Stomach (tissue), 9 donors: ENCODE measurements around the gene STAG3. TPM values are rescaled to one million over a fixed set of nuclear protein-coding genes. Genes with fewer than 3 reads are reported as not detected.
"Not testable (repeated sequence)": the region's sequence is repeated elsewhere in the genome, so short reads cannot be mapped to it uniquely, and the experiment has no call there.

Experiments used
- DNase-seq, 2 donors: peaks; one replicate each; pipeline versions ENCODE4 v3.0.0 to v3.0.0-alpha.2; 2013 to 2019
- H3K27ac ChIP-seq, 5 donors: fragments of 200-600 bp in 4 of 5; sonication (generic) in 4 of 5; one replicate each; pipeline ENCODE4 v1.5.1; 2013 to 2019; ENCODE audit warnings: mild to moderate bottlenecking in 1 of 5, moderate library complexity in 1 of 5
- H3K27me3 ChIP-seq, 3 donors: fragments of 200-600 bp; sonication (generic); one replicate each; pipeline ENCODE4 v1.5.1; 2017 to 2019; ENCODE audit warnings: mixed run types in 1 of 3
- H3K36me3 ChIP-seq, 4 donors: fragments of 200-600 bp; sonication (generic); 1 replicate in 3 of 4; 2 replicates in 1 of 4; pipeline ENCODE4 v1.5.1; 2016 to 2019
- H3K4me1 ChIP-seq, 4 donors: fragments of 200-600 bp; sonication (generic); one replicate each; pipeline ENCODE4 v1.5.1; 2016 to 2019
- H3K4me3 ChIP-seq, 4 donors: fragments of 200-600 bp; sonication (generic) in 3 of 4; one replicate each; pipeline ENCODE4 v1.5.1; 2016 to 2019; ENCODE audit warnings: mild to moderate bottlenecking in 1 of 4
- H3K9me3 ChIP-seq, 4 donors: fragments of 200-600 bp; sonication (generic); one replicate each; pipeline ENCODE4 v1.5.1; 2016 to 2019
- CTCF ChIP-seq, 7 experiments: fragments of 450-650 bp in 4 of 7; fragments of 200-600 bp in 3 of 7; sonication (generic) in 3 of 7; IDR thresholded peaks; one replicate each; pipeline ENCODE4 v1.5.1; 2016 to 2019; ENCODE audit warnings: antibody characterized with exemption in 7 of 7, control low read depth in 2 of 7, mild to moderate bottlenecking in 1 of 7
- EP300 ChIP-seq: sonication (generic); formaldehyde crosslinking; IDR thresholded peaks from one replicate; pipeline ENCODE4 v1.6.1; 2017; ENCODE audit warnings: antibody characterized with exemption
- POLR2A ChIP-seq, 4 donors: fragments of 450-650 bp; IDR thresholded peaks; one replicate each; pipeline ENCODE4 v1.6.1; 2016; ENCODE audit warnings: antibody characterized with exemption in 4 of 4, control low read depth in 2 of 4, mild to moderate bottlenecking in 1 of 4, moderate library complexity in 1 of 4
- POLR2AphosphoS5 ChIP-seq, 3 donors: sonication (generic); formaldehyde crosslinking; IDR thresholded peaks; one replicate each; pipeline ENCODE4 v1.6.1; 2016; ENCODE audit warnings: antibody characterized with exemption in 3 of 3
- WGBS, 5 donors: extraction: QIAGEN DNeasy Blood & Tissue Kit in 3 of 5; methylation state at CpG; one replicate each; pipeline versions ENCODE4 v1.1.5 to v1.1.7; 2013 to 2018; 5-methylcytosine and 5-hydroxymethylcytosine counted together
- intact Hi-C: fragments of 100-400 bp; cut with DNase I; formaldehyde crosslinking; loops from one replicate; pipeline ENCODE4 v1.15.1; 2023; ENCODE audit warnings: low total_unique reads
- polyA plus RNA-seq, 3 donors: library from polyadenylated mRNA; stranded (reverse); fragments of 200-250 nt; gene quantifications; one replicate each; pipeline ENCODE4 v1.2.3, GENCODE V29; 2013
- total RNA-seq, 5 donors: library from RNA; depleted of rRNA; stranded (reverse); fragments of >200 nt; gene quantifications; one replicate each; pipeline versions ENCODE4 v1.1.0 to v1.2.3, GENCODE V29; 2014 to 2016
- donor health status: healthy with polysubstance abuse.
- donor health status: Bipolar disorder and iron deficiency.
- donor health status: healthy.

STAG3 gene
- total and polyA plus RNA-seq, 8 donors: 0.50 to 8.8 (median 1.2) TPM; not detected in 4

- Histone ChIP-seq H3K9me3 (no peaks in the 10 kb centered on the region), H3K27me3 (peaks cover 9 to 40% (median 19%) of the 10 kb centered on the region in 3 donors), H3K36me3 (no peaks in the 10 kb centered on the region), H3K4me3 (no peak overlapping the region), H3K27ac (no peak overlapping the region), H3K4me1 (peaks cover 25 to 32% (median 27%) of the 10 kb centered on the region in 4 donors)
- no peak for DNase-seq
- no peak for TF ChIP-seq EP300
- TF ChIP-seq POLR2A (IDR thresholded peaks at IDR 0.05): no peak
- TF ChIP-seq CTCF (IDR thresholded peaks at IDR 0.05): no peak
- TF ChIP-seq POLR2AphosphoS5 (IDR thresholded peaks at IDR 0.05): no peak
- WGBS, 5 donors: 79 to 90% (median 85%) methylated on average over 3 to 5 of the region's 5 CpGs
- intact Hi-C loops: no loop called here
These were observed 3.1 kb upstream of the STAG3 start for GRCh38 chr7:100174582-100174981.

GRCh38 chr7:100175296-100175935 lies 2.3 kb upstream of the STAG3 start:
- intact Hi-C loops: no loop called here
- no peak overlapping the region for H3K27ac ChIP-seq
- no peaks in the 10 kb centered on the region for H3K9me3 ChIP-seq
- peaks cover 9 to 40% (median 15%) of the 10 kb centered on the region in 3 donors for H3K27me3 ChIP-seq
- H3K4me3 ChIP-seq: no peak overlapping the region
- TF ChIP-seq EP300: no peak
- TF ChIP-seq CTCF (IDR thresholded peaks at IDR 0.05): no peak
- no peak for TF ChIP-seq POLR2A (IDR thresholded peaks at IDR 0.05)
- no peak for TF ChIP-seq POLR2AphosphoS5 (IDR thresholded peaks at IDR 0.05)
- H3K36me3 ChIP-seq: no peaks in the 10 kb centered on the region
- 93 to 95% (median 94%) methylated on average over 12 to 14 of the region's 14 CpGs for WGBS, 5 donors
- peaks cover 25 to 32% (median 27%) of the 10 kb centered on the region in 4 donors for H3K4me1 ChIP-seq
- no peak for DNase-seq

GRCh38 chr7:100176096-100177044 lies 1.3 kb upstream of the STAG3 start:
- no peak for DNase-seq
- Histone ChIP-seq H3K36me3 (no peaks in the 10 kb centered on the region), H3K9me3 (no peaks in the 10 kb centered on the region), H3K4me1 (peaks cover 18 to 24% (median 20%) of the 10 kb centered on the region in 4 donors), H3K27me3 (peaks cover 6 to 40% (median 7%) of the 10 kb centered on the region in 3 donors), H3K4me3 (peak overlapping the region; percentile 39 to 47 (median 44)), H3K27ac (peak overlapping the region in 2 of 5 donors; percentile 3 to 41)
- intact Hi-C loops: no loop called here
- no peak for TF ChIP-seq CTCF (IDR thresholded peaks at IDR 0.05)
- no peak for TF ChIP-seq EP300
- TF ChIP-seq POLR2AphosphoS5 (IDR thresholded peaks at IDR 0.05): no peak
- TF ChIP-seq POLR2A (IDR thresholded peaks at IDR 0.05): no peak
- 48 to 53% (median 52%) methylated on average over 14 of the region's 14 CpGs for WGBS, 5 donors

- not testable (repeated sequence) for H3K36me3 ChIP-seq
- 93 to 96% (median 94%) methylated on average over 3 of the region's 3 CpGs for WGBS, 5 donors
These were observed 2.4 kb downstream of the STAG3 start for GRCh38 chr7:100180084-100180483.

GRCh38 chr7:100182616-100183015 lies 4.9 kb downstream of the STAG3 start:
- 74 to 86% (median 85%) methylated on average over 6 of the region's 6 CpGs for WGBS, 5 donors
- intact Hi-C loops, DNase-seq, H3K4me1 ChIP-seq, H3K27ac ChIP-seq, H3K4me3 ChIP-seq, H3K36me3 ChIP-seq, H3K9me3 ChIP-seq: not testable (repeated sequence)
- peaks cover 0 to 24% (median 0%) of the 10 kb centered on the region in 3 donors for H3K27me3 ChIP-seq

More at GRCh38 chr7:100180084-100180483, 2.4 kb downstream of the STAG3 start:
- H3K9me3 ChIP-seq, H3K27ac ChIP-seq, intact Hi-C loops, H3K4me3 ChIP-seq, DNase-seq: not testable (repeated sequence)
- H3K27me3 ChIP-seq: peaks cover 0 to 24% (median 0%) of the 10 kb centered on the region in 3 donors
- peaks cover 11 to 17% (median 14%) of the 10 kb centered on the region in 4 donors for H3K4me1 ChIP-seq

- H3K36me3 ChIP-seq, H3K4me1 ChIP-seq, H3K4me3 ChIP-seq, intact Hi-C loops, H3K27ac ChIP-seq, H3K9me3 ChIP-seq, DNase-seq: not testable (repeated sequence)
- WGBS, 5 donors: 71 to 84% (median 80%) methylated on average over 6 of the region's 6 CpGs
- peaks cover 0 to 24% (median 0%) of the 10 kb centered on the region in 3 donors for H3K27me3 ChIP-seq
These were observed 5.4 kb downstream of the STAG3 start for GRCh38 chr7:100183090-100183489.
